ENCODE results near the gene BMAL2.

DNA sequence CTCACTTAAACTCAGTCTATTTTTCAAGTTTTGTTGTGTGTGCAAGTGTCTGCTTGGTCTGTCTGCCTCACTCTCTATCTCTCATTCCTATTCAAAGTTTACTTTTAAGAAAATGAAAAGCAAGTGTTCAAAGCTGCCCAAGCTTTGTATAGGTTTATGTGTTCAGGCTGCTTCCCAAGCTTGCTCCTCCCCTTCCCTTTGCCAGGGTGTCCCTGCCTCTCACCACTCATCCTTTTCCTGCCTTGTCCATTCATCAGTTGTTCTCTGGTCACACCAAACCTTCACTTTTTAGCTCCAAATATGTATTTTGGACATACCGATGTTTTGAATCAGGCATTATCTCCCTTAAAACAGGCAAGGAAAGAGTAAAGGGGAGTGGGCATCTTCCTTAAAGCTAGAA lies 47.2 kb upstream of the BMAL2 start:
- no peak for TF ChIP-seq ZNF274 (IDR thresholded peaks at IDR 0.05; ENCODE audit: low read depth, low read length)
- TF ChIP-seq YY1 (IDR thresholded peaks at IDR 0.05; ENCODE audit: insufficient read depth, insufficient read length) = no peak

All from NT2/D1 (cell line).